MM.1S (cell line): Measurements from ENCODE around the gene IGSF10.

Experiments used
- DNase-seq: peaks from one replicate; pipeline ENCODE4 v3.0.0-alpha.2; 2015
- H2AFZ ChIP-seq: fragments of 300-600 bp; sonication (generic); 2 replicates; pipeline ENCODE4 v1.6.0; 2016; ENCODE audit warnings: antibody characterized with exemption, low read length
- H3F3A ChIP-seq: fragments of 300-600 bp; sonication (generic); 2 replicates; pipeline ENCODE4 v1.6.1; 2016; ENCODE audit warnings: mild to moderate bottlenecking, antibody characterized with exemption, low read length, moderate library complexity, mixed read lengths; ENCODE audit not compliant: insufficient read depth
- H3K27ac ChIP-seq: fragments of 300-600 bp; sonication (generic); 2 replicates; pipeline ENCODE4 v1.5.1; 2016; ENCODE audit warnings: mild to moderate bottlenecking, low read length
- H3K27me3 ChIP-seq: fragments of 300-600 bp; sonication (generic); replicated peaks from 2 replicates; pipeline ENCODE4 v1.6.0; 2016; ENCODE audit warnings: low read length; ENCODE audit not compliant: insufficient read depth
- H3K36me3 ChIP-seq: fragments of 300-600 bp; sonication (generic); replicated peaks from 2 replicates; pipeline ENCODE4 v1.6.1; 2016; ENCODE audit warnings: mild to moderate bottlenecking, low read length, mixed read lengths; ENCODE audit not compliant: insufficient read depth
- H3K4me1 ChIP-seq: fragments of 300-600 bp; sonication (generic); 2 replicates; pipeline ENCODE4 v1.6.1; 2016; ENCODE audit warnings: low read length, mixed read lengths
- H3K4me2 ChIP-seq: fragments of 300-600 bp; sonication (generic); 2 replicates; pipeline ENCODE4 v1.6.0; 2016; ENCODE audit warnings: low read depth, low read length
- H3K4me3 ChIP-seq: fragments of 300-600 bp; sonication (generic); 2 replicates; pipeline ENCODE4 v1.5.1; 2016; ENCODE audit warnings: low read length, mixed read lengths
- H3K79me2 ChIP-seq: fragments of 300-600 bp; sonication (generic); 2 replicates; pipeline ENCODE4 v1.6.1; 2016; ENCODE audit warnings: mixed run types, low read length, mixed read lengths
- H3K9ac ChIP-seq: fragments of 300-600 bp; sonication (generic); 2 replicates; pipeline ENCODE4 v1.6.1; 2016; ENCODE audit warnings: low read length, mixed read lengths
- H3K9me2 ChIP-seq: fragments of 300-600 bp; sonication (generic); replicated peaks from 2 replicates; pipeline ENCODE4 v1.6.1; 2016; ENCODE audit warnings: mild to moderate bottlenecking, low read length, mixed read lengths; ENCODE audit not compliant: insufficient read depth
- H3K9me3 ChIP-seq: fragments of 300-600 bp; sonication (generic); replicated peaks from 2 replicates; pipeline ENCODE4 v1.6.1; 2016; ENCODE audit warnings: mild to moderate bottlenecking, low read length, mixed read lengths; ENCODE audit not compliant: insufficient read depth
- H4K20me1 ChIP-seq: fragments of 300-600 bp; sonication (generic); 2 replicates; pipeline ENCODE4 v1.6.1; 2016; ENCODE audit warnings: mild to moderate bottlenecking, low read length, moderate library complexity, mixed read lengths; ENCODE audit not compliant: insufficient read depth
- CTCF ChIP-seq: fragments of 300-600 bp; sonication (generic); IDR thresholded peaks from 2 replicates; pipeline ENCODE4 v1.5.1; 2016; ENCODE audit warnings: antibody characterized with exemption, low read length, mixed read lengths
- EZH2 ChIP-seq: fragments of 300-600 bp; sonication (generic); optimal IDR thresholded peaks from 2 replicates; pipeline ENCODE3; 2017; ENCODE audit warnings: low read depth, mild to moderate bottlenecking, antibody characterized with exemption, low read length, mixed read lengths
- EZH2phosphoT487 ChIP-seq: fragments of 300-600 bp; sonication (generic); IDR thresholded peaks from 2 replicates; pipeline ENCODE4 v1.6.1; 2018; ENCODE audit warnings: antibody characterized with exemption, low read length

IGSF10 gene

GRCh38 chr3:151445273-151446001 lies 15.4 kb downstream of the IGSF10 start:
- no peaks in the 10 kb centered on the region for H3K36me3 ChIP-seq
- H3K27ac ChIP-seq: no peak overlapping the region
- H2AFZ ChIP-seq: no peak overlapping the region

GRCh38 chr3:151443583-151443982 lies 17.3 kb downstream of the IGSF10 start:
- Histone ChIP-seq H3K4me1 (no peaks in the 10 kb centered on the region), H3K27ac (no peak overlapping the region), H3K4me2 (no peak overlapping the region), H3K9me2 (no peaks in the 10 kb centered on the region), H3K4me3 (no peak overlapping the region), H3K27me3 (no peaks in the 10 kb centered on the region), H2AFZ (no peak overlapping the region), H3K36me3 (no peaks in the 10 kb centered on the region), H4K20me1 (no peaks in the 10 kb centered on the region), H3K9me3 (no peaks in the 10 kb centered on the region), H3K79me2 (no peaks in the 10 kb centered on the region), H3F3A (no peaks in the 10 kb centered on the region), H3K9ac (no peak overlapping the region)
- TF ChIP-seq CTCF: no peak
- TF ChIP-seq EZH2phosphoT487: no peak
- DNase-seq: no peak

More at GRCh38 chr3:151445273-151446001, 15.4 kb downstream of the IGSF10 start:
- Histone ChIP-seq H3K9me2 (no peaks in the 10 kb centered on the region), H3K4me1 (no peaks in the 10 kb centered on the region), H3F3A (no peaks in the 10 kb centered on the region), H4K20me1 (no peaks in the 10 kb centered on the region), H3K79me2 (no peaks in the 10 kb centered on the region), H3K9ac (no peak overlapping the region), H3K4me3 (no peak overlapping the region), H3K9me3 (no peaks in the 10 kb centered on the region), H3K27me3 (no peaks in the 10 kb centered on the region), H3K4me2 (no peak overlapping the region)
- no peak for TF ChIP-seq EZH2phosphoT487
- TF ChIP-seq CTCF: no peak
- TF ChIP-seq EZH2: no peak
- no peak for DNase-seq

DNA sequence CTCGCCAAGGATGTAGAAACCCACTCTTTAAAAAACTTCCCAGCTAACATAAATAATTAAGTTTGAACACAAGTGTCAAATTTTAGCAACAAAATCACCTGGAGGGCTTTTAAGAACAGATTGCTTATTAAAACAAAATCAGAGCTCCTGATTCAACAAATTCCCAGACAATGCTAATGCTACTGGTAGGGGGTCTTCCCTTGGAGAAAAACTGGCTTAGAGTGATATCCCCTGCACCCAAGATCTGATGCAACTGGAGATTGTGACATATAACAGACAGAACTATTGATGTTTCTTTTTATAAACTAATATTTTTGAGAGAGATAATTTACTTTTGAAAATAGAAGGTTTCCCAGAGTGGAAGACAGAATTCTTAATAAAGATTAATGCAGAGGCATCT lies 19.9 kb downstream of the IGSF10 start:
- no peak for DNase-seq
- Histone ChIP-seq H3K4me1 (no peaks in the 10 kb centered on the region), H3K4me3 (no peak overlapping the region), H3K9me3 (no peaks in the 10 kb centered on the region), H3K36me3 (no peaks in the 10 kb centered on the region), H3K79me2 (no peaks in the 10 kb centered on the region), H4K20me1 (no peaks in the 10 kb centered on the region), H3K4me2 (no peak overlapping the region), H3K9ac (no peak overlapping the region), H3F3A (no peaks in the 10 kb centered on the region), H2AFZ (no peak overlapping the region), H3K27me3 (no peaks in the 10 kb centered on the region), H3K9me2 (no peaks in the 10 kb centered on the region), H3K27ac (no peak overlapping the region)
- no peak for TF ChIP-seq EZH2phosphoT487
- no peak for TF ChIP-seq CTCF
- no peak for TF ChIP-seq EZH2
